ENCODE measurements around the gene GAL.

GAL gene

DNA sequence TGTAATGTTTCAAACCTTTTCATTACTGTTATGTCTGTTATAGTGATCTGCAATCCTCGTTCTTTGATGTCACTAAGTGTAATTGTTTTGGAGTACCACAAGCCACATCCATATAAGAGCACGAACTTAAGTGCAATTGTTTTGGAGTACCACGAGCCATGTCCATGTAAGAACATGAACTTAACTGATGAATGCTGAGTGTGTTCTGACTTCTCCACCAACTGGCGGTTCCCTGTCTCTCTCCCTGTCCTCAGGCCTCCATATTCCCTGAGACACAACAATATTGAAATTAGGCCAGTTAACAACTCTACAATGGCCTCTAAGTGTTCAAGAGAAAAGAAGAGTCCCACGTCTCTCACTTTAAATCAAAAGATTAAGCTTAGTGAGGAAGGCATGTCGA is 43.4 kb downstream of the GAL start:
- Histone ChIP-seq H3K36me3 (ENCODE audit: control insufficient read depth in 5 of 5, insufficient read depth in 5 of 5, low read length in 5 of 5) (no peaks in the 10 kb centered on the region), H3K9ac (ENCODE audit: low read length in 5 of 5) (no peak overlapping the region), H3K4me1 (ENCODE audit: control insufficient read depth in 5 of 5, insufficient read depth in 5 of 5, low read length in 5 of 5) (no peaks in the 10 kb centered on the region)

DNA sequence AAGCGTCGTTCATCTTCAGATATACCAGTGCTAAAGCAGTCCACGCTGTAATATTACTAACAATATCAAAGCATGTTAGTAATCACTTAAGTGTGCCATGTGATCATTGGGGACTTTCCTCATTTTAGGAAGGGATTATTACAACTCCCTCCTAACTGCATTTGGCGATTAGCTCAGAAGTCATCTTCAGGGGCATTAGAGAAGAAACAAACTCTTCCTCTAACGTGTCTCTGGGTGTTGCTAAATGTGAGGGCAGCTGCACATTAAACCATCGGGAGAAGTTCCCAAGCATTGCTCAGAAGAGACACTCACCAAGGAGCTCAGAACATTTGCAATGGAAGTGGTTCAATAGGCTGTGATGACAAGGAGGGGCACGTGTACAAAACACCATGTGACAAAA is 49.8 kb downstream of the GAL start:
- Histone ChIP-seq H3K36me3 (ENCODE audit: control insufficient read depth in 5 of 5, insufficient read depth in 5 of 5, low read length in 5 of 5) (no peaks in the 10 kb centered on the region), H3K9ac (ENCODE audit: low read length in 5 of 5) (no peak overlapping the region), H3K9me3 (ENCODE audit: control insufficient read depth in 5 of 5, low read length in 5 of 5) (no peaks in the 10 kb centered on the region), H3K4me1 (ENCODE audit: control insufficient read depth in 5 of 5, insufficient read depth in 5 of 5, low read length in 5 of 5) (peaks cover 0 to 11% (median 0%) of the 10 kb centered on the region in 5 donors), H3K4me3 (ENCODE audit: low read depth in 1 of 5, low read length in 5 of 5) (no peak overlapping the region), H3K27me3 (ENCODE audit: control insufficient read depth in 5 of 5, insufficient read depth in 4 of 5, low read length in 5 of 5) (peaks cover 0 to 3% (median 0%) of the 10 kb centered on the region in 5 donors), H3K27ac (ENCODE audit: low read depth, low read length) (no peak overlapping the region)

More for the DNA sequence above, 43.4 kb downstream of the GAL start:
- H3K27me3 ChIP-seq (ENCODE audit: control insufficient read depth in 5 of 5, insufficient read depth in 4 of 5, low read length in 5 of 5), result no peaks in the 10 kb centered on the region
- H3K4me3 ChIP-seq (ENCODE audit: low read depth in 1 of 5, low read length in 5 of 5), result no peak overlapping the region
- H3K9me3 ChIP-seq (ENCODE audit: control insufficient read depth in 5 of 5, low read length in 5 of 5), result no peaks in the 10 kb centered on the region
- H3K27ac ChIP-seq (ENCODE audit: low read depth, low read length), result no peak overlapping the region

DNA sequence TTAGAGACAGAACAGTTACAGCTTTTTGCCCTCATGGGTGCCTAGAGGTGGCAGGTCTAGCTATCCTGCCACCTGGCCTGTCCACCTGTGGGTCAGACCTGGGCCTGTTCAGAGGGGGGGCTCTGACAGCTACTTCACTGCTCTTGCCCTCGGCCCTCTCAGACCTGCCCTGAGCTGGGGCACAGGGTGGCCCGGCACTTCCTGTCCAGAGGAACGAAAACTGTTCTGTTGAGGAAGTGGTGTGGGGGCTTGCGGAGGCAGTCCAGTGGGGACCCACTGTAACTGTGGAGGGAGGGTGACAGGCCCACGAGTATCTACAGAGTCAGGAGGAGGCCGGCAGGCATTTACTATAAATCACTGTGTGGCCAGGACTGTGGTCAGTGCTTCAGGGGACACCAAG is 50.8 kb downstream of the GAL start:
- H3K4me1 ChIP-seq (ENCODE audit: control insufficient read depth in 5 of 5, insufficient read depth in 5 of 5, low read length in 5 of 5), result peaks cover 0 to 11% (median 0%) of the 10 kb centered on the region in 5 donors
- H3K4me3 ChIP-seq (ENCODE audit: low read depth in 1 of 5, low read length in 5 of 5), result no peak overlapping the region
- H3K27me3 ChIP-seq (ENCODE audit: control insufficient read depth in 5 of 5, insufficient read depth in 4 of 5, low read length in 5 of 5), result peaks cover 0 to 3% (median 0%) of the 10 kb centered on the region in 5 donors
- H3K9ac ChIP-seq (ENCODE audit: low read length in 5 of 5), result no peak overlapping the region
- H3K9me3 ChIP-seq (ENCODE audit: control insufficient read depth in 5 of 5, low read length in 5 of 5), result no peaks in the 10 kb centered on the region
- no peaks in the 10 kb centered on the region for H3K36me3 ChIP-seq (ENCODE audit: control insufficient read depth in 5 of 5, insufficient read depth in 5 of 5, low read length in 5 of 5)
- H3K27ac ChIP-seq (ENCODE audit: low read depth, low read length), result no peak overlapping the region

DNA sequence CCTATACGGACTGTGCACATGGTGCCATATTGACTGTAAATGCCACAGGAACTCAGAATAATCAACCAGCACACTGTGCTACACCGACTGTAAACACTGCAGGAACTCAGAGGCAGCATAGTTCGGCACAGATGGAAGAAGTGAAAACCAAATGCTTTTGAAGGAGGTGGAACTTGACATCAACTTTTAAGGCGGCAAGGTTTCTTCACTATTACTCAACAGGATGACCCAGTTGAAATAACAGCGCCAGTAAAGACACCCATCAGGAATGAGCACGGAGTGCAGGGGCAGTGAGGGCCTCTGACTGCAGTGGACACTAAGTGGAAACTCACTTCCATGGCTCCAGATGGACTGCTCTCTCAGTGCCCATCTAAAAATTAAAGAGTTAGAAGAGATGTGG is 51.3 kb downstream of the GAL start:
- no peak overlapping the region for H3K27ac ChIP-seq (ENCODE audit: low read depth, low read length)
- H3K27me3 ChIP-seq (ENCODE audit: control insufficient read depth in 5 of 5, insufficient read depth in 4 of 5, low read length in 5 of 5), result peaks cover 0 to 3% (median 0%) of the 10 kb centered on the region in 5 donors

More for the DNA sequence above, 51.3 kb downstream of the GAL start:
- H3K9me3 ChIP-seq (ENCODE audit: control insufficient read depth in 5 of 5, low read length in 5 of 5), result no peaks in the 10 kb centered on the region
- H3K9ac ChIP-seq (ENCODE audit: low read length in 5 of 5), result no peak overlapping the region
- H3K4me1 ChIP-seq (ENCODE audit: control insufficient read depth in 5 of 5, insufficient read depth in 5 of 5, low read length in 5 of 5), result peaks cover 0 to 11% (median 0%) of the 10 kb centered on the region in 5 donors
- H3K4me3 ChIP-seq (ENCODE audit: low read depth in 1 of 5, low read length in 5 of 5), result no peak overlapping the region
- H3K36me3 ChIP-seq (ENCODE audit: control insufficient read depth in 5 of 5, insufficient read depth in 5 of 5, low read length in 5 of 5), result no peaks in the 10 kb centered on the region
